IPS-15b (cell line): ENCODE measurements around the gene FRMD1.

Source experiments
- H3K27me3 ChIP-seq: one replicate; pipeline ENCODE4 v1.6.1; 2013; ENCODE audit warnings: low read length; ENCODE audit not compliant: control insufficient read depth, insufficient read depth
- H3K36me3 ChIP-seq: one replicate; pipeline ENCODE4 v1.6.1; 2013; ENCODE audit warnings: low read length; ENCODE audit not compliant: control insufficient read depth, insufficient read depth
- H3K4me1 ChIP-seq: one replicate; pipeline ENCODE4 v1.6.1; 2013; ENCODE audit warnings: mild to moderate bottlenecking, low read length; ENCODE audit not compliant: control insufficient read depth, insufficient read depth
- H3K4me3 ChIP-seq: one replicate; pipeline ENCODE4 v1.5.1; 2013; ENCODE audit warnings: low read depth, low read length
- H3K9ac ChIP-seq: one replicate; pipeline ENCODE4 v1.6.1; 2013; ENCODE audit warnings: low read depth, mild to moderate bottlenecking, low read length
- H3K9me3 ChIP-seq: one replicate; pipeline ENCODE4 v1.6.1; 2013; ENCODE audit warnings: mild to moderate bottlenecking, low read length; ENCODE audit not compliant: control insufficient read depth, insufficient read depth

Gene FRMD1

DNA sequence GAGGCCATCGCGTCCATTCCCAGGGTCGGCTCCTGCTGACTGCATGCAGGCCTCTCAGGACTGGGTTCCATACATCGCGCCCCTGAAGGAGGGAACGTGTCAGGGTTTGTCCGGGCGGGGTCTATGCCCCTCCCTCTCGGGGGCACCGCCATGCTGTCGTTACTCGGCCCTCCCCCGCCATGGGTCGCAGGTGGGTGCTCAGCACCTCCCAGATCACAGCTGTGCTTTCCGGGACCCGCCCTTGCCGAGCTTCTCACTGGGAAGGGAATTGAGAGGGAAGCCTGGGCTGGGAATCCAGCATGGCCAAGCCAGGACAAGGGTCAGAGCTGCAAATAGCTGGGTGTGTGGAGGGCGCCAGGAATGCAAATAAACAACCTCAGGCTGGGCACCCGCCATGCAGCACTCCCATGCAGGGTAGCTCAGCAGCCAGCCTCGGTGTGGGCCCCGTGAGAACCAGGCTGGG lies at the start of gene FRMD1:
Gene FRMD1 (minus strand): TSS at position 270 of the 463 bp plus-strand sequence. CDS start 118 bp downstream, at position 152.
- no peak within 1 kb of the TSS for H3K4me3 ChIP-seq
- H3K27me3 ChIP-seq = no peaks in the 10 kb centered on the region
- no peaks in the 10 kb centered on the region for H3K36me3 ChIP-seq
- no peaks in the 10 kb centered on the region for H3K4me1 ChIP-seq
- H3K9me3 ChIP-seq = no peaks in the 10 kb centered on the region
- no peak within 1 kb of the TSS for H3K9ac ChIP-seq

DNA sequence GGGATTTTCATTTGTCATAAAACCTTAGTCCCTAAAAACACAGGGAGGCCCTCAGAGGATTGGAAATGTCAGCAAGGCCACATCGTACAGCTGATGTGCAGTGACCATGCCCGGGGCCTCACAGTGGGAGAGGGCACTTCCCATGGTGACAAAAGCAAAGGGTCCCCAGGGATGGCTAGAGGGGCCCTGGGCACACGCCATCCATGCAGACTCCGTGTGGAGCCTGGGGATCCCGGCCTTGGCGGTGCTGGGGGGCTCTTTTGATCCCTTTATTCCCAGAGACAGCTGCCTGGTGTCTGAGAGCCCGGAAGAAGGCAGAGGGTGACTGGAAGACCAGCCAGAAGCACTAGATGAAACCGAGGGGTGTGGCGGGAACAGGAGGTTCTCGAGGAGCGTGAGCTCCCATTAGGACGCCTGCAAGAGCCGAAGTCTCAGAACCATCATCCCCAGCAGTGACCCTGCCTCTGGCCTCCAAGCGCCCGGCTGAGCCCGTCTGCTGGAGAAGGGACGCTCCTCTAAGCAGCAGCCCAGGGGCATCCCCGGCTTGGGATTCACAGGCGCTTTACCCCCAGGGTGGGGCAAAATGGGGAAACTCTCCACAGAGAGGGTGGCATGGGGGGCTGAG lies 49.1 kb upstream of the FRMD1 start:
- Histone ChIP-seq H3K9ac (no peak overlapping the region), H3K9me3 (no peaks in the 10 kb centered on the region), H3K27me3 (peaks cover 3% of the 10 kb centered on the region), H3K36me3 (no peaks in the 10 kb centered on the region), H3K4me3 (no peak overlapping the region), H3K4me1 (peaks cover 8% of the 10 kb centered on the region)

DNA sequence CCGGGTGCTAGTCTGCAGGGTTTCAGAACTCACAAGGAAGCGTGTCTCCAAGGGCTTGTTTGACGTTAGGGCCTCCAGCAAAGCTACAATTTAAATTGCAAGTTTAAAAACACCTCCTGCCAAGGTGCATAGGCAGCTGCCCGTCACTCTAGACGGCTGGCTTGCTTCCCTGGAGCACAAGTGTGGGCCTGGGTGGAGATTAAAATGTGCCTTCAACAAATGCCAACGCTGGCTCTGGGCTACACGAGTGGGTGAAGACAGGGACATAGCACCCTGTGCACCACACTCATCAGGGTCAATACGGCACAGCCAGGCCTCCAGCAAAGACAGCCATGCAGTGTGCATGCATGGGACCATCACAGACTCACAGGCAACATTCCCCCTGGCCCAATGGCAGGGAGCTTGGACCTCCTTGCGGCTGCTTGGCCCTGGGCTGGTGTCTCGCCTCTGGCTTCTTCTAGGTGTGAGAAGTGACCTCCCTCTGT lies 48.4 kb upstream of the FRMD1 start:
- H3K4me1 ChIP-seq = peaks cover 7% of the 10 kb centered on the region
- H3K27me3 ChIP-seq = peaks cover 3% of the 10 kb centered on the region
- H3K9ac ChIP-seq = no peak overlapping the region
- no peak overlapping the region for H3K4me3 ChIP-seq
- no peaks in the 10 kb centered on the region for H3K9me3 ChIP-seq
- H3K36me3 ChIP-seq = no peaks in the 10 kb centered on the region

DNA sequence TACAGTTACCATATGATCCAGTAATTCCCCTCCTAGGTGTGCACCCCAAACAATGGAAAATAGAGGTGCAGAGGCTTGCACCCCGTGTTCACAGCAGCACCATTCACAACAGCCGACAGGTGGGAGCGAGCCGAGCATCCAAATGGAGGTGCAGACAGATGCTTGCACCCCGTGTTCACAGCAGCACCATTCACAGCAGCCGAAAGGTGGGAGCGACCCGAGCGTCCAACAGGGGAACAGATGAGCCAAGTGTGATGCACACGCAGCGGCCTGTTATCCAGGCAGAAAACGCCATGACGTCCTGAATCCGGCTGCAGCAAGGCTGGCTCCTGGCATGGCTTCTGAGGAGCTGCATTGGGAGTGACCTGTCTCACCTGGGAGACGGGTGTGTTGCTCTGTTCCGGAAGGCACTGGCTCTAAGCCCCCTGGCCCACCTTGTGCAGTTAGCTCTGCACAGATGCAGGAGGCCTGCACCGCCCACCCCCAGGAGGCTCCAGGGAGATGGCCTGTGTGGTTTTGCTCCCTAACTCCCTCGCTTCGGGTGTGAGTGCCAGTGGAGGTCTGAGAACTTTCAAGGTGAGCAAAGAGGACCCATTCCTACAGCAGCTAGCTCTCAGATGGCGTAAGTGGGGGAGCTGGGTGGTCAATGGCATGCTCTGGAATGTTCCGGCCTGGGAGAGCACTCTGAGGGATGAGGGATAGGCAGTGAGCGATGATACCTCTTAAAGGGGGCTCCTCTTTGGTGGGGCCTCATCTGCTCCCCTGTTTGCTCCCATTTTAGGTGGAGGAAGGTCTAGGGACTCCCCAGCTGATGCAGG lies 47.8 kb upstream of the FRMD1 start:
- H3K36me3 ChIP-seq = no peaks in the 10 kb centered on the region
- H3K27me3 ChIP-seq = peaks cover 3% of the 10 kb centered on the region
- no peak overlapping the region for H3K4me3 ChIP-seq
- no peak overlapping the region for H3K9ac ChIP-seq
- peaks cover 1% of the 10 kb centered on the region for H3K4me1 ChIP-seq
- H3K9me3 ChIP-seq = no peaks in the 10 kb centered on the region

DNA sequence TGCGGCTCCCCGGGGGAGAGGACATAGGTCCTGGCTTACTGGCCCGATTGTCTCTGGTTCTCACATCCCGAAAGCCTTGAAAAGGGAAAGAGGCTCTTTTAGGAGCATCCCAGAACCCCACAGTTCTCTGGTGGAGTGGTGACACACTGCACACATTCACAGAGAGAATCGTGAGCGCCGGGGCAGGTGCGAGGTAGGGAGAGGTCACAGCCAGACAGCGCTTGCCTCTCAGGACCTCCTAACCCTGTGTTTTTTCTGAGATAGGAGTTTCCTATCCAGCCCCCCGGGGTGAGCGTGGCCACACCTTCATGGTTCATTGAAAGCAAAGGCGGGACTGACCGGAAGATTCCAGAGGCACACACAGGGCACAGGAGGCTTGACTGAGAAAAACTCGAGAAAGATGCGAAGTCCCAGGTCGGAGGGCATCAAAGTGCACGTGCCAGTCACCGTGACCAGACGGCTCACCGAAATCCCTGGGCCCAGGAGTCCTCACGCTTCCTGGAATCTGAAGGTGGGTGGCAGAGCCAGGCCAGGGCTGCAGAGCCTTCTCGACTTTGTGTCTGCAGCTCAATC lies 46.5 kb upstream of the FRMD1 start:
- Histone ChIP-seq H3K27me3 (peaks cover 3% of the 10 kb centered on the region), H3K9me3 (no peaks in the 10 kb centered on the region), H3K9ac (no peak overlapping the region), H3K4me1 (no peaks in the 10 kb centered on the region), H3K36me3 (no peaks in the 10 kb centered on the region), H3K4me3 (no peak overlapping the region)

DNA sequence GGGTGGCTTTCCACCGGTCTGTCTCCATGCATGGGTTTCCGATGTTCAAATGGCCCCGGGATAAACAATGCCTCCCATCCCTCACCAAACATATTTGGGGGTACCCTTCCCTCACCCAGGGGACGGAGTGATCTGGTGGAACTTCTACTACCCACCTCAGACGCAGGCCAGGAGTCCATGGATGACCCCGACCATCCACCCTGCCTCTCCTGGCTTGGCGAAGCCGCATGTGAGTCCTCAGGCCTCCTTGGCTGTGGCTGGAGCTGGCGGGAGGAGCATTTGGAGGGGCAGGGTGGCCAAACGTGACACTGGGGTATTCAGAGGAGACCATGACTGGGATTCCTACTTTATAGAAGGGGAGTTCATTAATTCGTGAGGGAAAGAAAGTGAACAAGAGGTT lies 45.9 kb upstream of the FRMD1 start:
- H3K36me3 ChIP-seq = no peaks in the 10 kb centered on the region
- no peaks in the 10 kb centered on the region for H3K9me3 ChIP-seq
- H3K4me3 ChIP-seq = no peak overlapping the region
- no peaks in the 10 kb centered on the region for H3K4me1 ChIP-seq
- no peak overlapping the region for H3K9ac ChIP-seq
- peaks cover 3% of the 10 kb centered on the region for H3K27me3 ChIP-seq

DNA sequence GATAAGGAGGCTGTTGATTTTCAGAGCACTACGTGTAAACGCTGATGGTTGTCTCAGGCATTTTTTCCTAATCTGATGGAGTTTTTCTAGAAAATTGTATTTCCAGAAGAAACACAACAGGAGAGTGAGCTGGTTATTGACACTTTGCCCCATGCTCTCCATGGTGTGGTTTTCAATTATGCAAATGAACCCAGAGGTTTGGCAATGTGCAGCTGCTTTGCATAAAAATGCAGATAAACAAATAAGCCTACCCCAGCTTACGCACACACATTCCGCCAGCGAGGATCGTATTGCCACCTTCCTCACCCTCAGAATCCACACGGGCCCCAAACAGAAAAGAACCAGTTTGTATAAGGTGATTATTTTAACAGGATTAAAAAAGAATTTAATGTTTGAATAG lies 45.1 kb upstream of the FRMD1 start:
- H3K9me3 ChIP-seq = no peaks in the 10 kb centered on the region
- H3K4me1 ChIP-seq = no peaks in the 10 kb centered on the region
- H3K4me3 ChIP-seq = no peak overlapping the region
- no peak overlapping the region for H3K9ac ChIP-seq
- H3K27me3 ChIP-seq = peaks cover 3% of the 10 kb centered on the region
- no peaks in the 10 kb centered on the region for H3K36me3 ChIP-seq

DNA sequence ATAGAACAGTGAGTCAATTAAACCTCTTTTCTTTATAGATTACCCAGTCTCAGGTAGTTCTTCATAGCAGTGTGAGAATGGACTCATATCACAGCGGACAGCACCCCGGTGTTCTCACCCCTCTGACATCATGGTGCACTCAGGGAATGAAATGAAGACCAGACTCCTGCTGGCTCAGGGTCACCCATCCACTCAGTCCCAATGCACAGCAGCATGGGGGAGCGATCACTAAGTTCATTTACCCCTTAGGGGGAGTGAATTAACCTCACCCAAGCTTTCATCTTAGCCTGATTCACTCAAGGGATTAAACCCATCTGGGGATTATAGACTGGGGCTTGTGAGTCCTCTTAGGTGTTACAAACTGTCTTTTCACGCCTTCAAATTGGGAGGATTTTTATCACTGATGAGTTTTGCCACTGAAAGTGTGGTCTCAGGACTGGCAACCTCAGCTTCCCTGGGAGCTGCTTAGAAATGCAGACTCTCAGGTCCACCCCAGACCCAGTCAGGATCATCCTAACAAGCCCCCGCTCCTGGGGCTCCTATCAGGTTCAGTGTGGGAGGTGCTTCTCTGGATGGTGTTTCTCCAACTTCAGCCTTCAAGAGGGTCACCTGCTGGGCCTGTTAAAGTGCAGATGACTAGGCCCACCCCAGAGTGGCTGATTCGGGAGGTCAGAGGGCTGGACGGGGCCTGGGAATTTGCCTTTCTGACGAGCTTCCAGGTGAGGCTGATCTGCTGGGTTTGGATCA lies 44.3 kb upstream of the FRMD1 start:
- Histone ChIP-seq H3K4me1 (no peaks in the 10 kb centered on the region), H3K9ac (no peak overlapping the region), H3K9me3 (no peaks in the 10 kb centered on the region), H3K36me3 (no peaks in the 10 kb centered on the region), H3K4me3 (no peak overlapping the region), H3K27me3 (peaks cover 3% of the 10 kb centered on the region)

DNA sequence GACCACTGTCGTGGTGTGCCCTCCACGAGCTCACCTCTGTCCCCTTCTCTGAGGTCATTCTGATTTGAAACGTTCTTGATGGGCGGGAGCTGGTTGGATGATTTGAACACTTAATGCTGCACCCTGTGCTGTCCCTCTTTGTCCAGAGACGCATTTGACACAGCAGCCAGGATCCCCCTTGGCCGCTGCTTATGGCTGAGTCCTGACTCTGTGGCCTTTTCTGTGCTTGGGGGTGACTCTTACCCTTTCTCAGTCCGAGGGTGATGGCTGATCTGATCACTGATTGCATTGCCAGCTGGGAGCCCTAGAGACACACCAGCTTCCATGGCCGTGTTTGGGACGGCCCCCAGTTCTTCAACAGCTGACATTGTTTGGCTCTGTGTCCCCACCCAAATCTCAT lies 43.5 kb upstream of the FRMD1 start:
- H3K36me3 ChIP-seq = no peaks in the 10 kb centered on the region
- peaks cover 3% of the 10 kb centered on the region for H3K27me3 ChIP-seq

DNA sequence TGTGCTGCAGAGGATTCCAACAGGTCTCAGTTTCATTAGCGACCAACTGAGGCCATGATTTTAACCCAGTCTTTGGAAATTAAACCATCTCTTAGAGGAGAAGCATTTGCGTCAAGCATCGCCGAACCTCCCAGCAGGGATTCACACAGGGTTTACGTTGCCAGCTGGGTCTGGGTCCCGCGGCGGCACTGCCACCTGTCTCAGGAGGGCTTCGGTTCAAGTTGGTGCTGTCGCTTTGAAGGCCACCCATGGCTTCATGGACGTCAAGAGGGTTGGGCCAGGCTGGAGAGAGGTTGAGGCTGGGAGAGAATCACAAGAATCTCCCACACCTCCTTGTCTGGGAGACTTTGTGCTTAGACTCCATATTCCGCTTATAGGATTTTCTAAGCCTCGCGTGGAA lies 43.0 kb upstream of the FRMD1 start:
- Histone ChIP-seq H3K9ac (no peak overlapping the region), H3K4me1 (no peaks in the 10 kb centered on the region), H3K27me3 (peaks cover 3% of the 10 kb centered on the region), H3K9me3 (no peaks in the 10 kb centered on the region), H3K36me3 (no peaks in the 10 kb centered on the region), H3K4me3 (no peak overlapping the region)

More for the DNA sequence above, 43.5 kb upstream of the FRMD1 start:
- no peaks in the 10 kb centered on the region for H3K4me1 ChIP-seq
- no peak overlapping the region for H3K4me3 ChIP-seq
- no peak overlapping the region for H3K9ac ChIP-seq
- no peaks in the 10 kb centered on the region for H3K9me3 ChIP-seq

DNA sequence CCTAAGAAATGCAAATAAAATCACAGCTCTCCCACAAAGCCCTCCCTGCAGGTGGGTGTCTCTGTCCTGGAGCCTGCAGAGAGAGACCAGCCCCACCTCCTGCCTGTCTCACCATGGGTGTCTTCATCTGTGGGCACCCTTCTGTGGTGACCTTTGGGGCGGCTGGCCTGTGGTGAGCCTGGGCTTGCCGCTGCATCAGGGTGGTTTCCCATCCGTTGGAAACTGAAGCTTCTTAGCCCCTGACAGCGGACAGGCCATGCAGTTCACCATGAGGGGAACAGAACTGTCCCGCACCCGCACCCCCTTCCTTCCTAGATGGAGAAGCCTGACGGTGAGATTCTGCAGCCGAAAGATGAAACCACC lies 42.3 kb upstream of the FRMD1 start:
- no peak overlapping the region for H3K9ac ChIP-seq

More for the DNA sequence above, 42.3 kb upstream of the FRMD1 start:
- H3K4me1 ChIP-seq = no peaks in the 10 kb centered on the region
- H3K36me3 ChIP-seq = no peaks in the 10 kb centered on the region
- H3K4me3 ChIP-seq = no peak overlapping the region
- no peaks in the 10 kb centered on the region for H3K9me3 ChIP-seq
- peaks cover 3% of the 10 kb centered on the region for H3K27me3 ChIP-seq
